ENCODE data around the gene TPO. TPM values are rescaled to one million over a fixed set of nuclear protein-coding genes. Genes with fewer than 3 reads are reported as not detected.

The TPO gene
- total RNA-seq, 1 experiment from 2014 or later = not detected

DNA sequence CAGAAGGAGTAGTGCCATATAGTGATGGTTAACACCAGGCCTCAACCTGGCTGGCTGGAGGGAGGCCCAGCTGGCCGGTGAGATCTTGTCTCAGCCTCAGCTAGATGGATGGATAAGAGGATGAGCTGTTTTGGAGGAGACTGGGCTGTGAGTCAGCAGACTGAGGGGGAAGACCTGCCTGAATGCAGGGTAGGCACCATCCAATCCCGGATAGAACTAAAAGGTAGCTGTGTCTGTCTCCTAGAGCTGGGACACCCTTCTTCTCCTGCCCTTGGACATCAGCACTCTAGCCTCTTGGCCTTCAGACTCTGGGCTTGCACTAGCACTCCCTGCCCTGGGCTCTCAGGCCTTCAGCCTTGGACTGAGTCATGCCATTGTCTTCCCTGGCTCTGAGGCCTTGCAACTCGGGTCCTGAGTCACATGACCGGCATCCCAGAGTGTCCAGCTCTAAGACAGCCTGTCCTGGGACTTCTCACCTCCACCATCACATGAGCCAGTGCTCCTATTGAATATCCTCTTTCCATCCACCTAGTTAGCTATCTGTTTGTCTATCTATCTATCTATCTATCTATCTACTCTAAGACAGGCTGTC is 131.3 kb downstream of the TPO start:
- Mint-ChIP-seq H3K27me3 (ENCODE audit: low read depth) (no peaks in the 10 kb centered on the region; the same call in 1 of the 2 replicates), H3K27ac (no peak overlapping the region)
- no peak for ATAC-seq

DNA sequence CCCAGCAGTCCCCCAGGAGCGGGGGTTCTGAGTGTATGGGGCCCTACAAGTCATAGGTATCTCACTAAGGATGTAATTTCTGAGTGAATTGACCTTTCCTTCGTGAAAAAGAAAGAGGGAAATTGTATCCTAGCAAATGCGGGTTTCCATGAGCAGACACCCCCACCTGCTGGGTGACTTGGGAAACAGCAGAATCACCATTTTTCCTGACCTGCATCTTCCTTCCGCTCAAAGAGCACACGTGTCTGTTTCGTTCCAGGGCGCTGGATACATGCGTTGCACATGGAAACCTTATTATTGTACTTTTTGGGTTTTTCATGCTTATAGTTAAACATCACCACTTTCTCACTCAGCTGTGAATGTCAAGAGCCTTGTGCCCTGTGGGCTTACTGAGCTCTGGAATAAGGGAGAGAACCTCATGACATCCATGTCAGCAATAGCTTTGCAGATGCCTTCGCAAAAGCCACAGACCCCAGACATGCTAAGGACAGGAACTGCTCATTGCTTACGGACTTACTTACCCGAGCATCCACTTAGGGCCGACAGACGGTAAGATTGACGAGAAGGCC is 132.8 kb downstream of the TPO start:
- 0 out of 2 replicates have a peak, but pooled peaks cover 2% of the 10 kb centered on the region for H3K4me1 Mint-ChIP-seq
- H3K27ac Mint-ChIP-seq = no peak overlapping the region
- no peaks in the 10 kb centered on the region; the same call in 1 of the 2 replicates for H3K36me3 Mint-ChIP-seq
- ATAC-seq (peak; percentile 33), DNase-seq (ENCODE audit: low spot score) (peak; percentile 48)
- H3K4me3 Mint-ChIP-seq = no peak overlapping the region
- ChIA-PET CTCF (interaction anchor here (0.6 to 1.3 kb wide), 16 partner anchors 11 to 830 kb away, joined by 3 to 7 read pairs (median 3); no protein-coding TSS in a partner anchor), POLR2A (no interaction called here)
- H3K27me3 Mint-ChIP-seq (ENCODE audit: low read depth) = no peaks in the 10 kb centered on the region; the same call in 1 of the 2 replicates
- TF ChIP-seq, protein P1, sequence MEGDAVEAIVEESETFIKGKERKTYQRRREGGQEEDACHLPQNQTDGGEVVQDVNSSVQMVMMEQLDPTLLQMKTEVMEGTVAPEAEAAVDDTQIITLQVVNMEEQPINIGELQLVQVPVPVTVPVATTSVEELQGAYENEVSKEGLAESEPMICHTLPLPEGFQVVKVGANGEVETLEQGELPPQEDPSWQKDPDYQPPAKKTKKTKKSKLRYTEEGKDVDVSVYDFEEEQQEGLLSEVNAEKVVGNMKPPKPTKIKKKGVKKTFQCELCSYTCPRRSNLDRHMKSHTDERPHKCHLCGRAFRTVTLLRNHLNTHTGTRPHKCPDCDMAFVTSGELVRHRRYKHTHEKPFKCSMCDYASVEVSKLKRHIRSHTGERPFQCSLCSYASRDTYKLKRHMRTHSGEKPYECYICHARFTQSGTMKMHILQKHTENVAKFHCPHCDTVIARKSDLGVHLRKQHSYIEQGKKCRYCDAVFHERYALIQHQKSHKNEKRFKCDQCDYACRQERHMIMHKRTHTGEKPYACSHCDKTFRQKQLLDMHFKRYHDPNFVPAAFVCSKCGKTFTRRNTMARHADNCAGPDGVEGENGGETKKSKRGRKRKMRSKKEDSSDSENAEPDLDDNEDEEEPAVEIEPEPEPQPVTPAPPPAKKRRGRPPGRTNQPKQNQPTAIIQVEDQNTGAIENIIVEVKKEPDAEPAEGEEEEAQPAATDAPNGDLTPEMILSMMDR (IDR thresholded peaks at IDR 0.05) = peak; percentile 68
- no peak for TF ChIP-seq ZBTB21 (CRISPR knock-in tag; IDR thresholded peaks at IDR 0.05; ENCODE audit: borderline replicate concordance)
- TF ChIP-seq, protein P2, sequence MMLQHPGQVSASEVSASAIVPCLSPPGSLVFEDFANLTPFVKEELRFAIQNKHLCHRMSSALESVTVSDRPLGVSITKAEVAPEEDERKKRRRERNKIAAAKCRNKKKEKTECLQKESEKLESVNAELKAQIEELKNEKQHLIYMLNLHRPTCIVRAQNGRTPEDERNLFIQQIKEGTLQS (CRISPR knock-in tag; conservative IDR thresholded peaks at IDR 0.05) = no peak
- TF ChIP-seq ZNF263 (CRISPR knock-in tag; IDR thresholded peaks at IDR 0.05; ENCODE audit: low read depth) = no peak
- TF ChIP-seq, protein P3, sequence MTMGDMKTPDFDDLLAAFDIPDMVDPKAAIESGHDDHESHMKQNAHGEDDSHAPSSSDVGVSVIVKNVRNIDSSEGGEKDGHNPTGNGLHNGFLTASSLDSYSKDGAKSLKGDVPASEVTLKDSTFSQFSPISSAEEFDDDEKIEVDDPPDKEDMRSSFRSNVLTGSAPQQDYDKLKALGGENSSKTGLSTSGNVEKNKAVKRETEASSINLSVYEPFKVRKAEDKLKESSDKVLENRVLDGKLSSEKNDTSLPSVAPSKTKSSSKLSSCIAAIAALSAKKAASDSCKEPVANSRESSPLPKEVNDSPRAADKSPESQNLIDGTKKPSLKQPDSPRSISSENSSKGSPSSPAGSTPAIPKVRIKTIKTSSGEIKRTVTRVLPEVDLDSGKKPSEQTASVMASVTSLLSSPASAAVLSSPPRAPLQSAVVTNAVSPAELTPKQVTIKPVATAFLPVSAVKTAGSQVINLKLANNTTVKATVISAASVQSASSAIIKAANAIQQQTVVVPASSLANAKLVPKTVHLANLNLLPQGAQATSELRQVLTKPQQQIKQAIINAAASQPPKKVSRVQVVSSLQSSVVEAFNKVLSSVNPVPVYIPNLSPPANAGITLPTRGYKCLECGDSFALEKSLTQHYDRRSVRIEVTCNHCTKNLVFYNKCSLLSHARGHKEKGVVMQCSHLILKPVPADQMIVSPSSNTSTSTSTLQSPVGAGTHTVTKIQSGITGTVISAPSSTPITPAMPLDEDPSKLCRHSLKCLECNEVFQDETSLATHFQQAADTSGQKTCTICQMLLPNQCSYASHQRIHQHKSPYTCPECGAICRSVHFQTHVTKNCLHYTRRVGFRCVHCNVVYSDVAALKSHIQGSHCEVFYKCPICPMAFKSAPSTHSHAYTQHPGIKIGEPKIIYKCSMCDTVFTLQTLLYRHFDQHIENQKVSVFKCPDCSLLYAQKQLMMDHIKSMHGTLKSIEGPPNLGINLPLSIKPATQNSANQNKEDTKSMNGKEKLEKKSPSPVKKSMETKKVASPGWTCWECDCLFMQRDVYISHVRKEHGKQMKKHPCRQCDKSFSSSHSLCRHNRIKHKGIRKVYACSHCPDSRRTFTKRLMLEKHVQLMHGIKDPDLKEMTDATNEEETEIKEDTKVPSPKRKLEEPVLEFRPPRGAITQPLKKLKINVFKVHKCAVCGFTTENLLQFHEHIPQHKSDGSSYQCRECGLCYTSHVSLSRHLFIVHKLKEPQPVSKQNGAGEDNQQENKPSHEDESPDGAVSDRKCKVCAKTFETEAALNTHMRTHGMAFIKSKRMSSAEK (CRISPR knock-in tag; IDR thresholded peaks at IDR 0.05; ENCODE audit: borderline replicate concordance) = no peak
- no peak for TF ChIP-seq TCF7 (CRISPR knock-in tag; IDR thresholded peaks at IDR 0.05; ENCODE audit: low read depth)
- TF ChIP-seq, protein P4, sequence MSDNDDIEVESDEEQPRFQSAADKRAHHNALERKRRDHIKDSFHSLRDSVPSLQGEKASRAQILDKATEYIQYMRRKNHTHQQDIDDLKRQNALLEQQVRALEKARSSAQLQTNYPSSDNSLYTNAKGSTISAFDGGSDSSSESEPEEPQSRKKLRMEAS (CRISPR knock-in tag; IDR thresholded peaks at IDR 0.05) = 0 out of 2 replicates have a peak, but pooled peaks have one; percentile 25
- no peak for TF ChIP-seq NR2C2 (CRISPR knock-in tag; IDR thresholded peaks at IDR 0.05)
- TF ChIP-seq ZNF317 (CRISPR knock-in tag; IDR thresholded peaks at IDR 0.05; ENCODE audit: borderline replicate concordance, low read depth) = no peak
- no peak for TF ChIP-seq FOXP1 (CRISPR knock-in tag; IDR thresholded peaks at IDR 0.05; ENCODE audit: borderline replicate concordance)
- no peaks in the 10 kb centered on the region for H3K9me3 Mint-ChIP-seq

More for the DNA sequence above, 131.3 kb downstream of the TPO start:
- Mint-ChIP-seq H3K36me3 (no peaks in the 10 kb centered on the region; the same call in 1 of the 2 replicates), H3K4me1 (no peaks in the 10 kb centered on the region), H3K9me3 (no peaks in the 10 kb centered on the region), H3K4me3 (no peak overlapping the region)
- ChIA-PET CTCF (interaction anchor here (0.7 to 0.9 kb wide), 2 partner anchors 156 to 829 kb away, joined by 3 read pairs; no protein-coding TSS in a partner anchor), POLR2A (no interaction called here)
- no peak for DNase-seq (ENCODE audit: low spot score)
- TF ChIP-seq, protein P5, sequence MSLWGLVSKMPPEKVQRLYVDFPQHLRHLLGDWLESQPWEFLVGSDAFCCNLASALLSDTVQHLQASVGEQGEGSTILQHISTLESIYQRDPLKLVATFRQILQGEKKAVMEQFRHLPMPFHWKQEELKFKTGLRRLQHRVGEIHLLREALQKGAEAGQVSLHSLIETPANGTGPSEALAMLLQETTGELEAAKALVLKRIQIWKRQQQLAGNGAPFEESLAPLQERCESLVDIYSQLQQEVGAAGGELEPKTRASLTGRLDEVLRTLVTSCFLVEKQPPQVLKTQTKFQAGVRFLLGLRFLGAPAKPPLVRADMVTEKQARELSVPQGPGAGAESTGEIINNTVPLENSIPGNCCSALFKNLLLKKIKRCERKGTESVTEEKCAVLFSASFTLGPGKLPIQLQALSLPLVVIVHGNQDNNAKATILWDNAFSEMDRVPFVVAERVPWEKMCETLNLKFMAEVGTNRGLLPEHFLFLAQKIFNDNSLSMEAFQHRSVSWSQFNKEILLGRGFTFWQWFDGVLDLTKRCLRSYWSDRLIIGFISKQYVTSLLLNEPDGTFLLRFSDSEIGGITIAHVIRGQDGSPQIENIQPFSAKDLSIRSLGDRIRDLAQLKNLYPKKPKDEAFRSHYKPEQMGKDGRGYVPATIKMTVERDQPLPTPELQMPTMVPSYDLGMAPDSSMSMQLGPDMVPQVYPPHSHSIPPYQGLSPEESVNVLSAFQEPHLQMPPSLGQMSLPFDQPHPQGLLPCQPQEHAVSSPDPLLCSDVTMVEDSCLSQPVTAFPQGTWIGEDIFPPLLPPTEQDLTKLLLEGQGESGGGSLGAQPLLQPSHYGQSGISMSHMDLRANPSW (CRISPR knock-in tag; conservative IDR thresholded peaks at IDR 0.05; ENCODE audit: low read depth) = no peak
- no peak for TF ChIP-seq TEAD4 (CRISPR knock-in tag; IDR thresholded peaks at IDR 0.05)
